Measurements from ENCODE around the gene PLGRKT.
"Not testable (repeated sequence)": the region's sequence is repeated elsewhere in the genome, so short reads cannot be mapped to it uniquely, and the experiment has no call there.

PLGRKT gene

DNA sequence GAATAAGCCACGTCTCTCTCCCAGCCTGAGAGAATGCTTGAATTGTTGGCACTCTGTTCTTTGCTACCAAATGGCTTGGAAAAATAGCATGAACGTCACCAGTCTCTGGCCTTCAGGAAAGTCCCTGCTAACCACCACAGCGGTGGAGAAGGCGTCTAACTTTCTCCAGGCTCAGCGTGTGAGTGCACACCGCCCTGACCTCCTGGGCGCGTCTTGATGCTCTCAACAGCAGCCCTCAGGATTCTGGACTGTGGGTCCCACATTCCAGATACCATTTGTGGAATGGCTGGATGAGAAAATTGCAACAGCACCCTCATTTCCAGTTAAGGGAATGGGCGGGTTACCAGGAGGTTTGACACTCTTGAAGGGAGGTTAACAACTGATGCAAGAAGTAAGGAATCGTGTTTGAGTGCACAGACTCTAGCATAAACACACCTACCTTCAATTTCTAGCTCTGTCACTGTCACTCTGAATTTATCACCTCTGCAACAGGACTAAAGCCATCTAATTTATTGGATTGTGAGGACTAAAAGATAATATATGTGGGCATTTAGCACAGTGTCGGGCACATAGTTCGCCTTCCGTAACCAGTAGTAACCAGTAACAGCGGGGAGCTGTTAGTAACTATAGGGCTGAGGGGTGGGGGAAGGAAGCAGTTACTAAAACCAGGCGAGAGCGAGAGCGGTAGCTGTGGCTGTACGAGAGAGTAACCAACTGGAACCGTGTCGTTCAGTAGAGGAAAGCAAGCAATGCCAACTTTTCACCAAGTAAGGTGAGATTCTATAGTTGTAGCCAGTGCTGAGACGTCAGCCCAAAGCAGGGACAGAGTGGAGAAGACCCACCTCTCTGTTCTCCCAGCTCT is 807 bp upstream of the PLGRKT start:
- H3K4me3 ChIP-seq (ENCODE audit: low read depth, low read length) = peak overlapping the region; percentile 78
- no peak for DNase-seq
- H3K36me3 ChIP-seq = peaks cover 4% of the 10 kb centered on the region
- H3K9me3 ChIP-seq (ENCODE audit: severe bottlenecking) = no peaks in the 10 kb centered on the region
- peak overlapping the region; percentile 75 for H3K27ac ChIP-seq
- H3K27me3 ChIP-seq (ENCODE audit: insufficient read depth, low read depth, severe bottlenecking) = no peaks in the 10 kb centered on the region
- TF ChIP-seq, protein P1, sequence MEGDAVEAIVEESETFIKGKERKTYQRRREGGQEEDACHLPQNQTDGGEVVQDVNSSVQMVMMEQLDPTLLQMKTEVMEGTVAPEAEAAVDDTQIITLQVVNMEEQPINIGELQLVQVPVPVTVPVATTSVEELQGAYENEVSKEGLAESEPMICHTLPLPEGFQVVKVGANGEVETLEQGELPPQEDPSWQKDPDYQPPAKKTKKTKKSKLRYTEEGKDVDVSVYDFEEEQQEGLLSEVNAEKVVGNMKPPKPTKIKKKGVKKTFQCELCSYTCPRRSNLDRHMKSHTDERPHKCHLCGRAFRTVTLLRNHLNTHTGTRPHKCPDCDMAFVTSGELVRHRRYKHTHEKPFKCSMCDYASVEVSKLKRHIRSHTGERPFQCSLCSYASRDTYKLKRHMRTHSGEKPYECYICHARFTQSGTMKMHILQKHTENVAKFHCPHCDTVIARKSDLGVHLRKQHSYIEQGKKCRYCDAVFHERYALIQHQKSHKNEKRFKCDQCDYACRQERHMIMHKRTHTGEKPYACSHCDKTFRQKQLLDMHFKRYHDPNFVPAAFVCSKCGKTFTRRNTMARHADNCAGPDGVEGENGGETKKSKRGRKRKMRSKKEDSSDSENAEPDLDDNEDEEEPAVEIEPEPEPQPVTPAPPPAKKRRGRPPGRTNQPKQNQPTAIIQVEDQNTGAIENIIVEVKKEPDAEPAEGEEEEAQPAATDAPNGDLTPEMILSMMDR (IDR thresholded peaks at IDR 0.05; ENCODE audit: low read depth, low read length) = no peak

DNA sequence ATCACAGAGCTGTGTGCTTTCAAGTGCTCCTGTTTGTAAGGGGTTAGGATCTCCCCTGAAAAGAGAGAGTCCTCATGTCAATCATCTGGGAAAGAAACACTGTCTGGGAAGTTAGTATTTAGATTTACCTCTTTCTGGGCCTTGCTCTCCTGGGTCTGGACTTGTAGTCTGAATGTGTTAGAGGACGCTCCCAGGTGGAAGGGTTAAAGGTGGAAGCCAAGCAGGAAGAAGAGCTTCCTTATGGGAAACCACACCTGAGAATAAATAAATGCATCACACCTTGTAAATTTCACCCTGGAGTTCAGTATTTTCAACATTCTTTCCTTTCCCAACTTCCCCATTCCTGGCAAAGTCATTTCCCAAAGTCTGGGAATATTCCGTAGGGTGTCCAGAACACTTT is 1.3 kb downstream of the PLGRKT start:
- H3K27ac ChIP-seq = no peak overlapping the region
- no peaks in the 10 kb centered on the region for H3K9me3 ChIP-seq (ENCODE audit: severe bottlenecking)
- TF ChIP-seq, protein P1 (IDR thresholded peaks at IDR 0.05; ENCODE audit: low read depth, low read length) = no peak
- H3K27me3 ChIP-seq (ENCODE audit: insufficient read depth, low read depth, severe bottlenecking) = no peaks in the 10 kb centered on the region
- DNase-seq = no peak
- H3K36me3 ChIP-seq = peaks cover 4% of the 10 kb centered on the region
- H3K4me3 ChIP-seq (ENCODE audit: low read depth, low read length) = no peak overlapping the region

DNA sequence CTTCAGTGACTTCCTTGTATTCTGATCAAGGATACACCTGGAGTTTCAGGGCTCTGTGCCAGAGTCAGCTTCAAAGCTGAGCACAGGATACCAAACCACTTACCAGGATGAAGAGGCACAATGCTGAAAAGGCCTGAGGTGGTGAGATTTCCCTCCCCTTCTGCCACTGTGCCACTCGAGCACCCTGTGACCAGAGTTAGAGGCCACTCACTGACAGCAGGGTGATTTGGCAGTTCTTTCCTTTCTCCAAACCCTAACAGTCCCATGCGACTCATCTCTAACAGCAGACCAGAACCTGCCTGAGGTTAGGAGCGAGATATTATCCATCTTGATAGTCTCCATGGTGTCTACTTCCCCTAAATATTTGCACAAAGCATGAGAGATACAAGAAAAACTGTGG is 1.8 kb downstream of the PLGRKT start:
- no peak overlapping the region for H3K27ac ChIP-seq
- TF ChIP-seq, protein P1 (IDR thresholded peaks at IDR 0.05; ENCODE audit: low read depth, low read length) = no peak
- no peaks in the 10 kb centered on the region for H3K27me3 ChIP-seq (ENCODE audit: insufficient read depth, low read depth, severe bottlenecking)
- peaks cover 4% of the 10 kb centered on the region for H3K36me3 ChIP-seq
- no peaks in the 10 kb centered on the region for H3K9me3 ChIP-seq (ENCODE audit: severe bottlenecking)
- H3K4me3 ChIP-seq (ENCODE audit: low read depth, low read length) = no peak overlapping the region
- DNase-seq = no peak

DNA sequence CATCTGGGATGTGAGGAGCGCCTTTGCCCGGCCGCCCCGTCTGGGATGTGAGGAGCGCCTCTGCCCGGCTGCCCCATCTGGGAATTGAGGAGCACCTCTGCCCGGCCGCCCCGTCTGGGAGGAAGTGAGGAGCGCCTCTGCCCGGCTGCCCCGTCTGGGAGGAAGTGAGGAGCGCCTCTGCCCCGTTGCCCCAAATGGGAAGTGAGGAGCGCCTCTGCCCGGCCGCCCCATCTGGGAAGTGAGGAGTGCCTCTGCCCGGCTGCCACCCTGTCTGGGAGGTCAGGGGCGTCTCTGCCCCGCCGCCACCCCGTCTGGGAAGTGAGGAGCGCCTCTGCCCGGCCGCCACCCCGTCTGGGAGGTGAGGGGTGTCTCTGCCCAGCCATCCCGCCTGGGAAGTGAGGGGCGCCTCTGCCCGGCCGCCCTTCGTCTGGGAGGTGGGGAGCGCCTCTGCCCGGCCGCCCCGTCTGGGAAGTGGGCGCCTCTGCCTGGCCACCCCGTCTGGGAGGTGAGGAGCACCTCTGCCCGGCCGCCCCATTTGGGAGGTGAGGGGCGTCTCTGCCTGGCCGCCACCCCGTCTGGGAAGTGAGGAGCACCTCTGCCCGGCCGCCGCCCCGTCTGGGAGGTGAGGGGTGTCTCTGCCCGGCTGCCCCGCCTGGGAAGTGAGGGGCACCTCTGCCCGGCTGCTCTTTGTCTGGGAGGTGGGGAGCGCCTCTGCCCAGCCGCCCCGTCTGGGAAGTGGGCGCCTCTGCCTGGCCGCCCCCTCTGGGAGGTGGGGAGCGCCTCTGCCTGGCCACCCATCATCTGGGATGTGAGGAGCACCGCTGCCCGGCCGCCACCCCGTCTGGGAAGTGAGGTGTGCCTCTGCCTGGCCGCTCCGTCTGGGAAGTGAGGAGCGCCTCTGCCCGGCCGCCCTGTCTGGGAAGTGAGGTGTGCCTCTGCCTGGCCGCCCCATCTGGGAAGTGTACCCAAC is 3.6 kb downstream of the PLGRKT start:
- DNase-seq; H3K27me3 ChIP-seq (ENCODE audit: insufficient read depth, low read depth, severe bottlenecking): not testable (repeated sequence)

DNA sequence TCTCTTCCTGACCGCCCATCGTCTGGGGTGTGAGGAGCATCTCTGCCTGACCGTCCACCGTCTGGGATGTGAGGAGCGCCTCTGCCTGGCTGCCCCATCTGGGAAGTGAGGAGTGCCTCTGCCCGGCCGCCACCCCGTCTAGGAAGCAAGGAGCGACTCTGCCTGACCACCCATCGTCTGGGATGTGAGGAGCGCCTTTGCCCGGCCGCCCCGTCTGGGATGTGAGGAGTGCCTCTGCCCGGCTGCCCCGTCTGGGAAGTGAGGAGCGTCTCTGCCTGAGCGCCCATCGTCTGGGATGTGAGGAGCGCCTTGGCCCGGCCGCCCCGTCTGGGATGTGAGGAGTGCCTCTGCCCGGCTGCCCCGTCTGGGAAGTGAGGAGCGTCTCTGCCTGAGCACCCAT is 4.4 kb downstream of the PLGRKT start:
- not testable (repeated sequence) for H3K36me3 ChIP-seq; H3K4me3 ChIP-seq (ENCODE audit: low read depth, low read length); H3K27me3 ChIP-seq (ENCODE audit: insufficient read depth, low read depth, severe bottlenecking); DNase-seq; H3K9me3 ChIP-seq (ENCODE audit: severe bottlenecking); H3K27ac ChIP-seq

More for the DNA sequence above, 3.6 kb downstream of the PLGRKT start:
- H3K4me3 ChIP-seq (ENCODE audit: low read depth, low read length); H3K9me3 ChIP-seq (ENCODE audit: severe bottlenecking); H3K36me3 ChIP-seq; H3K27ac ChIP-seq: not testable (repeated sequence)

DNA sequence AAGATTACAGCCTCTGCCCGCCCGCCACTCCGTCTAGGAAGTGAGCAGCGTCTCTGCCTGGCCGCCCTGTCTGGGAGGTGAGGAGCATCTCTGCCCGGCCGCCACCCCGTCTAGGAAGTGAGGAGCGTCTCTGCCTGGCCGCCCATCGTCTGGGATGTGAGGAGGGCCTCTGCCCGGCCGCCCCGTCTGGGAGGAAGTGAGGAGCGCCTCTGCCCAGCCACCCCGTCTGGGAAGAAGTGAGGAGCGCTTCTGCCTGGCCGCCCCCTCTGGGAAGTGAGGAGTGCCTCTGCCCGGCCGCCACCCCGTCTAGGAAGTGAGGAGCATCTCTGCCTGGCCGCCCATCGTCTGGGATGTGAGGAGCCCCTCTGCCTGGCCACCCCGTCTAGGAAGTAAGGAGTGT is 4.8 kb downstream of the PLGRKT start:
- not testable (repeated sequence) for H3K4me3 ChIP-seq (ENCODE audit: low read depth, low read length); H3K27ac ChIP-seq; H3K27me3 ChIP-seq (ENCODE audit: insufficient read depth, low read depth, severe bottlenecking); DNase-seq; H3K36me3 ChIP-seq; H3K9me3 ChIP-seq (ENCODE audit: severe bottlenecking)

DNA sequence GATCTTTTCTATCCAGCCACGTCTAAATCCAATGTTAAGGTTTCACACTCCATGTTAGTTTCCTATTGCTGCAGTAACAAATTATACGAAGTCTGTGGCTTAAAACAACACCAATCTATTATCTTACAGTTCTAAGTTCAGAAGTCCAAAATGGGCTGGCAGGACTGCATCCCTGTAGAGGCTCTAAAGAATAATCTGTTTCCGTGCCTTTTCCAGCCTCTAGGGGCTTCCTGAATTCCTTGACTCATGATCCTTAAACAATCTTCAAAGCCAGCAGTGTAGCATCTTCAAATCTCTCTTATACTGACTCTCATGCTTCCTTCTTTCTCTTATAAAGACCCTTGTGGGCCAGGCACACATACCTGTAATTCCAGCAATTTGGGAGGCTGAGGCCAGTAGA is 6.8 kb downstream of the PLGRKT start:
- Histone ChIP-seq H3K27ac (no peak overlapping the region), H3K9me3 (ENCODE audit: severe bottlenecking) (no peaks in the 10 kb centered on the region), H3K36me3 (peaks cover 3% of the 10 kb centered on the region), H3K27me3 (ENCODE audit: insufficient read depth, low read depth, severe bottlenecking) (no peaks in the 10 kb centered on the region), H3K4me3 (ENCODE audit: low read depth, low read length) (no peak overlapping the region)
- TF ChIP-seq, protein P1 (IDR thresholded peaks at IDR 0.05; ENCODE audit: low read depth, low read length) = no peak
- no peak for DNase-seq

Data from WERI-Rb-1 (cell line).